Stimulated activated CD4-positive, alpha-beta T cell treated with anti-CD3 and anti-CD28 coated beads, Interleukin-2, amount 100 ng/mL, for 24 hours (primary cell): ENCODE results near the gene APOA5.

Experiments
- DNase-seq, 2 donors: peaks; one replicate each; pipeline ENCODE4 v3.0.0-alpha.2; 2020

The APOA5 gene

DNA sequence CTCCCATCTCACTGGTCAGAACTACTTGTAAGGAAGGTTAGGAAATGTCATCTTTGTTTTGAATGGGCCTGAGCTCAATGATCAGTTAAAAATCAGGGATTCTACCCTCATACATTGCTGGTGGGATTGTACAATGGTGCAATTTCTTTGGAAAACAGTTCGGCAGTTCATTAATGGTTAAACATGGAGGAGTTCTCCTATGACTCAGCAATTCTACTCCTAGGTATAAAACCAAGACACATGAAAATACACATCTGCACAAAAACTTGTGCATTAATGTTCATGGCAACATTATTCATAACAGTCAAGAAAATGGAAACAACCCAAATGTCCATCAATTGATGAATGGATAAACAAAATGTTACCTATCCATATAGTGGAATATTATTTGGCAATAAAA, 4.9 kb upstream of the APOA5 start:
- no peak for DNase-seq

DNA sequence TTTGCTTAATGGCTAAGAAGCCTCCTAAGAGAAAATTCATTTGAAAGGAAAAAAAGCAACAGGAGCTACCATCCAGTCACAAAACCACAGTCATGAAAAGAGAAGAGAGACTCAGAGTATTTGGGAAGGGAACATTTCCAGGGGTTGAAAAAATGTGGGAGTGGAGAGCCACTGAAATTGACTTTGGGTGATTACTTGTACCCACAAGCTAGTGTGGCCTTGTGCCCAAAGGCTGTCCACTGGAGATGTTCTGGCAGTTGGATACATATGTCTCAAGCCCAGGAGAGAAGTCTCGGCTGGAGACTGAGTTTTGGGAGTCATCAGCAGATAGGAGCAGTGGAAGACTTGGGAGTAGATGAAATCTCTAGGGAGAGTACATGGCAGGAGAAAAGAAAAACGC, 3.2 kb upstream of the APOA5 start:
- DNase-seq: no peak

DNA sequence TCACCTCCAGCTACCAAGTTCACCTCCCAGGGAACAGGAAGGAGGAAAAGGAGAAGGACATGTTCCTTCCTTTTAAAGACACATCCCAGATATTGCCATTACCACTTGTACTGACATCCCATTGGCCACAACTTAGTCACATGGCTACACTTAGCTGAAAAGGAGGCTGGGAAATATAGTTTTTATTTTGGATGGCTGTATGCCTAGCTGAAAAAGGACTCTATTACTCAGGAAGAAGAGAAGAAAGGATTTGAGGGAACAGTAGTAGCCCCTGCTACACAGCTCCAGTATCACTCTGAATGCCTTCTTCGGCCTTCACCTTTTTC, 2.1 kb upstream of the APOA5 start:
- no peak for DNase-seq

- DNase-seq: no peak
Measured at GRCh38 chr11:116792869-116793771, 1.4 kb upstream of the APOA5 start.

DNA sequence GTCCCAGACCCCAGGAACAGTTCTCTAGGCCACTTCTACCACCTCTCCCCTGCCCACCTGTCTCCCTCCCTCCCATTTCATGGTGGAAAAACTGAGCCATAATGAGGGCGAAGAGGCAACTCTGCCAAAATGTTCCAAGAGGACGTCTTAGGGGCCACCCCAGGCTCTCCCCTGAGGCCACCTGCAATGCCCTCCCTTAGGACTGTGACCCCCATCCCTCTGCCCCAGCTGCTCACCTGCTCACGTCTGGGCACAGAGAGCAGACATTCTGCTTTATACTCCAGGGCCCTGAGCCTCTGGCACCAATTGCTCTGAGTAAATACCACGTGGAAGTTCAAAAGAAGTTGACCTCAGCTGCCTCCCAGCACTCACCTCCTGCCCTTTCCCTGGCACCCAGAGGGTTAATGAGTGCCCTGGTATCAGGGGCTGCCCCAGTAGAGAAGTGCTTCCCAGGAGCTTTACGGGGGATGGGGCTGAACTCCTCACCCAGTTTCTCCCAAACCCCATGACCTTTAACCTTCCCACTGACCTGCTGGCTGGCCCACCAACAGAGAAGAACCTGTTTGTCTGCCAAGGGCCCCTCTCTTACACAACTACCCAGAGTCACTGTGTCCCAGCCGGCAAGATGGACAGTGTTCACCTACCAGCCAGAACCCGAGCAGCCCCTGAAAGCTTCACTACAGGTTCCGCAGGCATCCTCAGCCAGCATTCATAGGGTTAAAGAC, 627 bp upstream of the APOA5 start:
- no peak for DNase-seq

DNA sequence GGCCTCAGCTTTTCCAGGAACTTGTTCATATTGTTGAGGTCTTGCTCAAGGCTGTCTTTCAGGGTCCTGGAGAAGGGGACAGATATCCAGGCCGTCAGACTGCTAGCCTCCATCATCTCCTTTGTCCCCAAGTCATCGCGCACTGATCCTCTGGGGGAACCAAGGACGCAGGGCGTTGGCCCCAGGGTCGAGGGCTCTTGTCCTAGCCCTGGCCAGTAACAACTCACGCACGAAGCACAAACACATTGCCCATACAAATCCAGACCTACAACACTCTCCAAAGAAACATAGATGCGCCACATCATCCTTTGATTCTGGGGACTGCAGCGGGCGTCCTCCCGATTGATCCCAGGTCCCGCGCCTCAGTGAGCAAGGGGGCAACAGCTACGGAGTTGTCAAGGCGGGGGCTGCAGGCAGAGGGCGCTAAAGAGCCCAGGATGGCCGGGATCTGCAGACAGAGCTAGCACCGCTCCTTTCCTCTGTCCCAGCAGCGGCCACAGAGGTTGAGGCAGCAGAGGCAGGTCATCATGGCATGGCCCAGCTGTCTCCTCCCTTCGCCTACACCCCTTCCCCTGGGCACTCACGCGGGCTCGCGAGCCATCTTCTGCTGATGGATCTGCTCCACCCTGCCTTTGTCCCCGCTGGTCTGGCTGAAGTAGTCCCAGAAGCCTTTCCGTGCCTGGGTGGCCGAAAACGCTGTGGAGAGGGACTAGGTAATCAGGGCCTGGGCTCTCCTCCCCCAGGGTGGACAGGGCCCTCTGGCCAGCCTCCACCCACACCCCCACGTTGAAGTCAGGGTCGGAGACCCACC, 472 bp downstream of the APOA5 start:
- DNase-seq: peak; percentile 81 to 86

DNA sequence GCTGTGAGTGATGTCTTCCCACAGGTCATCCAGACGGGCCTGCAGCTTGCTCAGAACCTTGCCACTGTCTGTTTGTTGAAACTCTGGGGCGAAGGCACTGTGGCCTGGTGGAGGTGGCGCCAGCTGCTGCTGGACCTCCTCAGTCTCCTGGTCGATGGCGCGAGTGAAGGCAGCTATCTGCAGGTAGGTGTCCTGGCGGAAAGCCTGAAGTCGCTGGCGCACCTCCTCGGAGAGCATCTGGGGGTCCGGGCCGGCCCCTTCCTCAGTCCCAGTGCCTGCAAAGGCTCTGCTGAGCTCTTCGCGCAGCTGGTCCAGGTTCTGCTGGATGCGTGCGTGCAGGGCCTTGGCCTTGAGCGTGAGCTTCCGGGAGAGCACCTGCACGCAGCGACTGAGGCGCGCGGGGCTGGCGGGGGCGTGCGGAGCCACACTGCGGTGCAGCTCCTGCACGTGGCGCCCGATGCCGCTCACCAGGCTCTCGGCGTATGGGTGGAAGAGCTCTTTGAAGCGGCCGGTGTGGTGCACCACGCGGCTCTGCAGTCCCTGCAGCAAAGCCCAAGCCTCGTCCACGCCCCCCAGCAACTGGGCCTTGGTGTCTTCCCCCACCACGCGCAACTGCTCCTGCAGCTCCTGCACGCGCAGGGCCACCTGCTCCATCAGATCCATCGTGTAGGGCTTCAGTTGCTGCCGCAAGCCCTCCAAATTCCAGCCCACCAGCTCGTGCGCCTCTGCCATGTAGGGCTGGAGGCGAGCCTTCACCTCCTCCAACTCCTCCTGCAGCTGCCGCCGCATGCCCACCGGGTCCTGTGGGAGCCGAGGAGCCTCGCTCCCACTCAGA, 1.3 kb downstream of the APOA5 start:
- DNase-seq: no peak

DNA sequence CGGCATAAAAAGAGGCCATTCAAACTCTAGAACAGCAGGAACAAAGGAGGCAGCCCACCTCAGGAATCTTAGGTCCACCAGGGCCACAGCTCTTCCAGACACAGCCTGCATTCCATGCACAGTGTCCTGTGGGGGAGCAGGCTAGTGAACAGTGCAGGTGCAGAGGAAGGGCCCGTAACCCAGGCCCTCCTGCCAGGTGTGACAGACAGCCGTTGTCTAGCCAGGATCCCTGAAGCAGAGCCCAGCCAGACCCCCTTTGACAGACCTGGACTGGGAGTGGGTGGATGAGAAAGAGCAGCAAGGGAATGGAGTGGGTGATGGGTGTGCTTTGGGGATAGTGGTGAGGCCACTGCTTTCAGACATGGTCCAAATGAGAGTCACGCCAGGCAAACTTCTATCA, 2.7 kb downstream of the APOA5 start:
- DNase-seq: no peak

DNA sequence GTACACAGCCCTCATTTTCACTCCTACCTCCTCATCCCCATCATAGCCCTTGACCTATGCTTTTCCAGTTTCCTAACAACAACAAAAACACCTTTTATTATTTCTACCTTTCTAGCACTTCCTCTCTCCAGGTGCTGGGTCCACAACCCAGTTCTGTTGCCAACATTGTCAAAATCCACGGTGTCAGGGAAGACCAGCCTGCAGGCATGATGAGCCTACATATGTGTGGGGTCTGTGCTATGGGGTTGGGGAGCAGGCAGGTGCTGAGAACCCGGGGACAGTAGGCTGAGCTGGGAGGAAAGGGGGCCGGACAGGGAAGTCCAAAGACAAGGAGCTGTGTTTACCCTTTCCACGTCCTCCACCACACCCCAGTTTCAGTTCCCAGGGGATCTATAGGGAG, 3.1 kb downstream of the APOA5 start:
- DNase-seq: no peak

- DNase-seq: peak; percentile 86 to 89
Measured at GRCh38 chr11:116787786-116788486, 3.7 kb downstream of the APOA5 start, which contains the start of gene ZPR1. Gene ZPR1 (minus strand): TSS chr11:116788023. CDS start chr11:116787990, 33 bp downstream.

- DNase-seq: no peak
Measured at GRCh38 chr11:116787436-116787785, 4.3 kb downstream of the APOA5 start.

DNA sequence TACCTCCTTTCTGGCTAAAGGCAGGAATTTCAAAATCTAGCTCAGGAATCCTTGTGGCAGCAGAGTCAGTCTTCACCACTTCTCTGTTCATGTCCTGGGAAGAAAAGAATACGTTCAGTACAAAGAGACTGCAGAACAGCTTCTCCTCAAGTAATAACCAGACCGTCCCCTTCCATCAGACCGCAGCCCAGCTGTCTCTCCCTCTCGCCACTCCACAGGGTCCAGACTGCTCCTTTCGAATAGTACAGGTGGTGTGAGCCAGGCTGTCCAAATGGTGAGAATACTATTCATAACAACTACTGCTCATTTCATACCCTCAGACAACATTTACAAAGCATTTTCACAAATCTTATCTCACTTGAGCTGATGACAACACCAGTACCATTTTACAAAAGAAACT, 4.7 kb downstream of the APOA5 start:
- no peak for DNase-seq

DNA sequence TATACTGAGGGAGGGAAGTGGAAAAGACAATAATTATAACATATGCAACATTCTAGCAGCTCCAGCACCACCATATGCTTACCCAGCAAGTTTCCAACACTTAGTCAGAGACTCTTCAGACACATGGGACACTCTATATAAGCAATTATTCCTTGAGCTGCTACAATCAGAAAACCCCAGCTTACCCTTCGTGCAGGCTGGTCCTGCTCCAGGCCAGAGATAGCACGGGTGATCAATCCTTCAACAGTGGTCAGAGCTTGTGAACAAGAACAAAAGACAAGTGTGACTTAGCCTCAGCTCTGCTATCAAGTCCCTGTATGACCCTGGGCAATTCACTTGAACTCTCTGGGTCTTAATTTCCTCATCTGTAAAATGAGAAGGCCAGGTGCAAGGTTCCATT, 5.4 kb downstream of the APOA5 start:
- no peak for DNase-seq

- no peak for DNase-seq
Measured at GRCh38 chr11:116782728-116783127, 9.0 kb downstream of the APOA5 start.

- no peak for DNase-seq
Measured at GRCh38 chr11:116778556-116778955, 13.1 kb downstream of the APOA5 start.

DNA sequence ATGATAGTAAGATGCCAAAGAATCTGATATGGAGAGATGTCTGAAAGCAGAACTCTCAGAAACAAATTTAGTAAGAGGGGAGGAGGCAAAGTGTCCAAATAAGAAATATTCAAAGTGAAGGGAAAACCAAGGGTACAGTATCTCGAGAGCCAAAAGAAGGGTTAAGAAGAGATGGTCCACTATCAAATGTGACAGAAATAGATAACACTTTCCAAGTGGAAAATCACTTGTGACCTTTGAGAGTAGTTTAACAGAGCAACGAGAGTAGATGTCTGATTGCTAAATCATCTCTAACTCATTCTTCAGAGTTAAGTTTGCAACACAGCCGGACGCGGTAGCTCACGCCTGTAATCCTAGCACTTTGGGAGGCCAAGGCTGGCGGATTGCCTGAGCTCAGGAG, 14.6 kb downstream of the APOA5 start:
- DNase-seq: no peak

DNA sequence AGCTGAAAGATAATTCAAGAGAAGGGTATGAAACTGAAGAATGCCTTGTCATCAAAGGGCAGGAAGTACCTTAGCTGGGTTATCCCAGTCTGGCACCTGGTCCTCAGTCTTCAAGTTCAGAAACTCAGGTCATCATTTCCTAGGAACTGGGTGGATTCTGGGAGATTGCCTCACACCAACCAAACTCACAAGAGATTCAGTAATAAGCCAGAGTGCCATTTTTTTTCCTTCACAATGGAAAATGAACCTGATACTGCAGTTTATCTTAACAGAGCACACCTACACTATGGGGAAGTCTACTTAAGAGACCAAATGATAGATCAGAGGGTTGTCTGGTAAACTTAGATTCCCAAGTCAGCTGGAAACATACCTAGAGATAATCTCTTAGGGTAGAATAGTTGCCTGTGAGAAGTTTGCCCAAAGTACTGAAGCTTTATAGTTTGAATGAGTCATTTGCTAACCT, 15.1 kb downstream of the APOA5 start:
- DNase-seq: no peak

DNA sequence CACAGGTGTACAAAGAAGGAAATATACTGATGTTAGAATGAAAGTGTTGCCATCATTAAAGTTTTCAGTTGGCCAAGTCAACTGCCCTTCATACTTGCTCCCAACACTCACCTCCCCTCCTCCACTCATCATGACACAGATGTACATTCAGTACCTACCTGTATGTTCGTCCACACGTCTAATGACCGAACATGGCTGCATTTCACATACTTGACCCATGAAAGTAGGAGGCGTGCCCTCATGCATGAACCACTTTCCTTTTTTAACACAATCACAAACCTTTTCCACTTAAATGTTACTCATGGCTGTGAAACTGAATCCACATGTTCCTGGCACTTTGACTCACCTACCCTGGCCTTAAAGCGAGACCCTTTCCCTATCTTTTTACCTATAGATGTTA, 15.7 kb downstream of the APOA5 start:
- no peak for DNase-seq

DNA sequence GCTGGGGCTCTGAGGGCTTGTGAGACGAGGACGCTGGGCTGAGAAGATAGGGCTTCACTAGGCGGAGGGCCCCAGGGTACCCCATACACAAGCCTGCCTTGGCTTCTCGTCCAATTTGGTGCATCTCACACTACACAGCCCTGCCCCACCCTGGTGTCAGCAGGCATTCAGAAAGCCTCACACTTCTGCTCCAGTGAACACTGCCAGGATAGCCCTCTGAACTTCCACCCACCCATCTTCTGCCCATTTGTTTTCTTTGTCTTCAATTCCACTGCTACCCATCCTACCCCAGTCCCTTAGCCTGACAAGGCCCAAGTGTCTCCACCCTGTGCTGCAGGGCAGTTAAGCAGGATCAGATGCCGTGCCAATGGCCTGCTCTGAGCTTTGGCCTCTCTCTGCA, 17.0 kb downstream of the APOA5 start:
- no peak for DNase-seq

DNA sequence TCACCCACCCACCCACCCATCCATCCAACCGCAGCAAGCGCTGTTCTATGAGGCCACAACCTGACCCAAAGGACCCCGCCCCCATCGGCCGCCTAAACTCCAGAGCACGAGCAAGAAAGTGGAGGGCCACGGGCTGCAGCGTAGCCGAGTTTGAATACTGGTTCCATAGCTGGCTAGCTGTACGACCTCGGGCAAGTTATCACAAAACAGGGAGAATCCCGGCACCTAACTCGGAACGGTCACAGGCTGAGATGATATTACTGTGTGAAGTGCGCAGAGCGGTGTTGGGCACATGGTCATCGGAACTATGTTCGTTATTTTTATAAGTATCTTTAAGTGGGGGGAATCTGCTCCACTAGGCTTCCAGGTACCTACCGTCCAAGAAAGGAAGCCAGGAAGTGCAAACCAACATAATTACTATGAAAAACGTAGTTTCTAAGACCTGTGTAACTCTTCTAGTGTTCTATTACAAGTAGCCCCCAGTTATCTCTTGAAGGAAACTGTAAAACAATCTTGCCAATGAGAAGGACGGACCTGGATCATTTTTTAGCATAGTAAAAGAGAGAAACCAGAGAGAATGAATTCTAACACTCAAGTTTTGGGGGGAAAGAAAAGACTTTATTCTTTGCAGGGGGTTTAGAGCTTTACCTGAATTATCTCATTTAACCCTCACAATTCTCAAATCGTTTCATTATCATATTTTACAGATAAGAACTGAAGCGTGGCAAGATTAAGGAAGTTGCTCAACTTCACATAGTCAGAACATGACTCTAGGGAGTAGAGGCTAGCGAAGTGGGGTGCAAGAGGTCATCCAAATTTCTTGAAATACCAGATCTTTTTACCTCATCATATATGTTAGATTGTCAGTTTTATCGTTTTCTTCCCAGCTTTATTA, 18.2 kb downstream of the APOA5 start:
- DNase-seq: no peak
